NB4 (cell line): ENCODE measurements around the gene TCF23.

ENCODE experiments used
- CTCF ChIP-seq: IDR thresholded peaks from one replicate; pipeline ENCODE4 v1.5.1; 2012; ENCODE audit warnings: low read depth, low read length
- MAX ChIP-seq: IDR thresholded peaks from 2 replicates; pipeline ENCODE4 v1.6.1; 2011; ENCODE audit warnings: low read depth, low read length
- POLR2A ChIP-seq: IDR thresholded peaks from 2 replicates; pipeline ENCODE4 v1.6.1; 2011; ENCODE audit warnings: mild to moderate bottlenecking; ENCODE audit not compliant: insufficient read length; ENCODE audit errors: extremely low read depth

- no peak for TF ChIP-seq CTCF
- no peak for TF ChIP-seq MAX
- no peak for TF ChIP-seq POLR2A
Observed at GRCh38 chr2:27148801-27149439, at the start of gene TCF23.
